IMR-90 (cell line): ENCODE results near the gene OR4D9. TPM values are rescaled to one million over a fixed set of nuclear protein-coding genes. Genes with fewer than 3 reads are reported as not detected.

Experiments used
- ATAC-seq: fragments of 200-7000 bp; cut with Tn5 transposase; 2 replicates; pipeline ENCODE4 v1.9.1; 2020; ENCODE audit warnings: low read depth, mild to moderate bottlenecking, moderate library complexity
- BruUV-seq: library from RNA; stranded (reverse); fragments of 400-500 nt; replicated peaks from 2 replicates; lab custom pipeline; 2021; lab: Mats Ljungman, UMichigan
- CTCF ChIA-PET: fragments of 300-600 bp; formaldehyde crosslinking; extraction: SDS; loops from one replicate; lab custom pipeline; 2021; ENCODE audit warnings: antibody characterized with exemption; lab: Yijun Ruan, JAX
- POLR2A ChIA-PET: fragments of 300-600 bp; sonication (Branson Sonifier 250); formaldehyde crosslinking; loops from one replicate; lab custom pipeline; 2022; ENCODE audit warnings: antibody characterized with exemption; ENCODE audit not compliant: unreplicated experiment; lab: Charles Lee
- DNase-seq: peaks from one replicate; pipeline ENCODE4 v3.0.0; 2013
- H2AFZ ChIP-seq: replicated peaks from 2 replicates; pipeline ENCODE3; 2013; ENCODE audit warnings: low read length, mild to moderate bottlenecking; ENCODE audit not compliant: poor library complexity
- H2AK5ac ChIP-seq: 2 replicates; pipeline ENCODE4 v1.6.1; 2013; ENCODE audit warnings: low read depth, low read length, inconsistent platforms
- H2AK9ac ChIP-seq: replicated peaks from 2 replicates; pipeline ENCODE3; 2013; ENCODE audit warnings: mild to moderate bottlenecking, low read depth, low read length, moderate library complexity; ENCODE audit not compliant: poor library complexity
- H2BK120ac ChIP-seq: 2 replicates; pipeline ENCODE4 v1.6.1; 2013; ENCODE audit warnings: low read depth, low read length, inconsistent platforms
- H2BK15ac ChIP-seq: 3 replicates; pipeline ENCODE4 v1.6.1; 2013; ENCODE audit warnings: low read depth, low read length, inconsistent platforms
- H2BK20ac ChIP-seq: 2 replicates; pipeline ENCODE4 v1.6.1; 2013; ENCODE audit warnings: low read depth, mild to moderate bottlenecking, inconsistent platforms, low read length, moderate library complexity
- H2BK5ac ChIP-seq: 2 replicates; pipeline ENCODE4 v1.6.1; 2013; ENCODE audit warnings: mild to moderate bottlenecking, low read depth, low read length, inconsistent platforms; ENCODE audit not compliant: poor library complexity, severe bottlenecking
- H3K14ac ChIP-seq: replicated peaks from 2 replicates; pipeline ENCODE4 v1.6.1; 2013; ENCODE audit warnings: low read depth, low read length, inconsistent platforms
- H3K18ac ChIP-seq: 2 replicates; pipeline ENCODE4 v1.6.1; 2013; ENCODE audit warnings: low read depth, low read length, control low read depth
- H3K23ac ChIP-seq: 2 replicates; pipeline ENCODE4 v1.6.1; 2013; ENCODE audit warnings: low read depth, low read length, inconsistent platforms
- H3K27ac ChIP-seq: 2 replicates; pipeline ENCODE4 v1.5.1; 2013; ENCODE audit warnings: mild to moderate bottlenecking, control low read depth, low read length; ENCODE audit not compliant: insufficient read depth
- H3K27me3 ChIP-seq: 2 replicates; pipeline ENCODE4 v1.6.1; 2013; ENCODE audit warnings: low read length; ENCODE audit not compliant: control insufficient read depth, insufficient read depth
- H3K36me3 ChIP-seq: 2 replicates; pipeline ENCODE4 v1.6.1; 2013; ENCODE audit warnings: low read length, mixed read lengths; ENCODE audit not compliant: control insufficient read depth, insufficient read depth
- H3K4ac ChIP-seq: 2 replicates; pipeline ENCODE4 v1.6.1; 2013; ENCODE audit warnings: low read depth, low read length, inconsistent platforms
- H3K4me1 ChIP-seq: 2 replicates; pipeline ENCODE4 v1.6.1; 2013; ENCODE audit warnings: low read length, mixed read lengths; ENCODE audit not compliant: control insufficient read depth, insufficient read depth
- H3K4me2 ChIP-seq: 2 replicates; pipeline ENCODE4 v1.6.1; 2013; ENCODE audit warnings: low read depth, mild to moderate bottlenecking, control low read depth, low read length, moderate library complexity
- H3K4me3 ChIP-seq: 2 replicates; pipeline ENCODE4 v1.5.1; 2013; ENCODE audit warnings: low read depth, mild to moderate bottlenecking, control low read depth, low read length, moderate library complexity; ENCODE audit not compliant: insufficient read depth
- H3K56ac ChIP-seq: 2 replicates; pipeline ENCODE4 v1.6.1; 2013; ENCODE audit warnings: low read length, inconsistent platforms; ENCODE audit not compliant: insufficient read depth; ENCODE audit errors: extremely low read depth
- H3K79me1 ChIP-seq, 2 experiments: 2 replicates each; pipeline ENCODE4 v1.6.1; 2013; ENCODE audit warnings: low read length in 2 of 2, inconsistent platforms in 1 of 2, low read depth in 1 of 2
- H3K9ac ChIP-seq: 2 replicates; pipeline ENCODE4 v1.6.1; 2013; ENCODE audit warnings: low read depth, low read length, control low read depth
- H3K9me1 ChIP-seq: 2 replicates; pipeline ENCODE4 v1.6.1; 2013; ENCODE audit warnings: low read length, inconsistent platforms; ENCODE audit not compliant: insufficient read depth
- H3K9me3 ChIP-seq: 2 replicates; pipeline ENCODE4 v1.6.1; 2013; ENCODE audit warnings: low read length; ENCODE audit not compliant: control insufficient read depth, insufficient read depth
- H4K20me1 ChIP-seq: 2 replicates; pipeline ENCODE4 v1.6.1; 2013; ENCODE audit warnings: low read length, inconsistent platforms; ENCODE audit not compliant: insufficient read depth
- H4K5ac ChIP-seq: 2 replicates; pipeline ENCODE4 v1.6.1; 2013; ENCODE audit warnings: mild to moderate bottlenecking, low read depth, low read length, control low read depth
- H4K8ac ChIP-seq, 2 experiments: 2 replicates each; pipeline ENCODE4 v1.6.1; 2013; ENCODE audit warnings: low read depth in 2 of 2, low read length in 2 of 2, control low read depth in 1 of 2, inconsistent platforms in 1 of 2
- H4K91ac ChIP-seq: 2 replicates; pipeline ENCODE4 v1.6.1; 2013; ENCODE audit warnings: low read depth, low read length, inconsistent platforms; ENCODE audit not compliant: insufficient read depth
- CEBPB ChIP-seq: IDR thresholded peaks from 2 replicates; pipeline ENCODE4 v1.6.1; 2012; ENCODE audit warnings: low read depth, low read length, improper control_type of control experiment
- FOS ChIP-seq: fragments of 150-350 bp; IDR thresholded peaks from 2 replicates; pipeline ENCODE4 v1.6.1; 2016; ENCODE audit warnings: low read depth, low read length
- MAZ ChIP-seq: IDR thresholded peaks from 2 replicates; pipeline ENCODE4 v1.6.1; 2012; ENCODE audit warnings: low read depth, mild to moderate bottlenecking, low read length, improper control_type of control experiment, moderate library complexity, borderline replicate concordance
- MXI1 ChIP-seq: IDR thresholded peaks from 2 replicates; pipeline ENCODE4 v1.6.1; 2012; ENCODE audit warnings: low read depth, mild to moderate bottlenecking, low read length, moderate library complexity, borderline replicate concordance
- POLR2A ChIP-seq: IDR thresholded peaks from 2 replicates; pipeline ENCODE4 v1.6.1; 2012; ENCODE audit warnings: mild to moderate bottlenecking, low read depth, low read length
- RAD21 ChIP-seq: IDR thresholded peaks from 2 replicates; pipeline ENCODE4 v1.6.1; 2012; ENCODE audit warnings: low read length, improper control_type of control experiment
- RCOR1 ChIP-seq: IDR thresholded peaks from 2 replicates; pipeline ENCODE4 v1.6.1; 2012; ENCODE audit warnings: mild to moderate bottlenecking, low read length, improper control_type of control experiment; ENCODE audit not compliant: insufficient replicate concordance
- RFX5 ChIP-seq: IDR thresholded peaks from 2 replicates; pipeline ENCODE4 v1.8.0; 2012; ENCODE audit warnings: low read depth, mild to moderate bottlenecking, low read length, moderate library complexity
- SMC3 ChIP-seq: fragments of 150-350 bp; IDR thresholded peaks from 2 replicates; pipeline ENCODE4 v1.6.1; 2016; ENCODE audit warnings: low read depth, mild to moderate bottlenecking, antibody characterized with exemption, low read length, moderate library complexity
- WGBS, 2 experiments: methylation state at CpG; one replicate each; pipeline versions ENCODE4 v1.1.5 to v1.1.7; 2013; ENCODE audit warnings: missing lambda C conversion rate in 2 of 2; ENCODE audit not compliant: insufficient read length in 1 of 2; ENCODE audit errors: extremely low coverage in 2 of 2; 5-methylcytosine and 5-hydroxymethylcytosine counted together
- dilution Hi-C: fragments of 300-500 bp; cut with HindIII; formaldehyde crosslinking; loops from one replicate; pipeline ENCODE4 v1.14.3; 2018; ENCODE audit warnings: low sequenced_read_pairs; ENCODE audit not compliant: unreplicated experiment
- in situ Hi-C: fragments of 300-500 bp; cut with MboI; formaldehyde crosslinking; loops from 3 replicates; pipeline ENCODE4 v1.14.3; 2019; ENCODE audit warnings: low sequenced_read_pairs, inconsistent platforms, mixed read lengths
- intact Hi-C: fragments of 100-400 bp; cut with micrococcal nuclease; formaldehyde crosslinking; loops from 2 replicates; pipeline ENCODE4 v1.10.0; 2022
- polyA plus RNA-seq, 3 experiments: library from polyadenylated mRNA; depleted of rRNA; stranded (reverse); fragments of >200 nt; gene quantifications; 2 replicates each; pipeline ENCODE4 v1.2.3, GENCODE V29; 2012; ENCODE audit warnings: low replicate concordance in 1 of 3
- total RNA-seq: library from RNA; depleted of rRNA; stranded (reverse); fragments of >200 nt; gene quantifications from 2 replicates; pipeline ENCODE4 v1.2.3, GENCODE V29; 2012
- TF ChIP-seq, protein P1 (sequence below): fragments of 150-350 bp; IDR thresholded peaks from 2 replicates; pipeline ENCODE4 v1.6.1; 2017; ENCODE audit warnings: mild to moderate bottlenecking, antibody characterized with exemption, low read length, low read depth
- TF ChIP-seq, protein P2 (sequence below): conservative IDR thresholded peaks from 2 replicates; pipeline ENCODE4 v1.5.1; 2012; ENCODE audit warnings: mild to moderate bottlenecking, low read depth, low read length, improper control_type of control experiment

The OR4D9 gene
- total and polyA plus RNA-seq, 2 of the 4 experiments (the other 2 are of a cell fraction): not detected

DNA sequence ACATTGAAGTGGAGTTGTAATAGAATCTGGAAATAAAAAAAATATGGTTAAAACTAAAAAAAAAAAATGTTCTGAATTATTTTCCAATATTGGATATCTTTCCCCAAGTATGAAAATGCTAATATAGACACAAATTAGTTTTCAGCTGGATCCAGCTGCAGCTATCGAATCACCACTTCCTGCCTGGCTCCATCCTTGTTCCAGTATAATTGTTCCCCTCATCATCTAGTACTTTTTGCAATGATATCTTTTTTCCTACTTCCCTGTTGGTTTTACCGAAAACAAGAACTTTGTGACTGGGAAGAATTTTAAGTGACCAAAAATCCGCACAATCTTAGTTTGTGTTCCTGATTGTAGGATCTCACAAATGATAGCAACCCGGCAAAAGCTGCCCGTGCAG is 9.4 kb downstream of the OR4D9 start:
- intact Hi-C loops: no loop called here
- 89% methylated on average over 3 of the region's 5 CpGs; no CpG with 5 or more reads in 1 of the 2 experiments for WGBS, 2 experiments
- Histone ChIP-seq H2BK120ac (no peak overlapping the region), H3K27me3 (no peaks in the 10 kb centered on the region), H3K4me2 (no peak overlapping the region), H2AK9ac (no peak overlapping the region), H2AK5ac (no peak overlapping the region), H3K9me3 (no peaks in the 10 kb centered on the region), H4K5ac (no peak overlapping the region), H3K4me1 (no peaks in the 10 kb centered on the region), H3K18ac (no peak overlapping the region), H3K9ac (no peak overlapping the region), H3K14ac (no peak overlapping the region), H4K8ac (no peak overlapping the region), H3K4me3 (no peak overlapping the region), H3K9me1 (no peaks in the 10 kb centered on the region), H3K56ac (no peak overlapping the region), H2BK5ac (no peak overlapping the region), H3K27ac (no peak overlapping the region), H3K36me3 (no peaks in the 10 kb centered on the region), H2AFZ (no peak overlapping the region), H3K4ac (no peak overlapping the region), H4K20me1 (no peaks in the 10 kb centered on the region), H3K23ac (no peak overlapping the region), H3K79me1 (no peaks in the 10 kb centered on the region), H2BK15ac (no peak overlapping the region), H4K91ac (no peak overlapping the region), H2BK20ac (no peak overlapping the region)
- dilution Hi-C loops: no loop called here
- in situ Hi-C loops: no loop called here
- ATAC-seq (no peak), DNase-seq (no peak)
- TF ChIP-seq RCOR1: no peak
- TF ChIP-seq MXI1: no peak
- TF ChIP-seq RFX5: no peak
- TF ChIP-seq SMC3: no peak
- TF ChIP-seq, protein P1, sequence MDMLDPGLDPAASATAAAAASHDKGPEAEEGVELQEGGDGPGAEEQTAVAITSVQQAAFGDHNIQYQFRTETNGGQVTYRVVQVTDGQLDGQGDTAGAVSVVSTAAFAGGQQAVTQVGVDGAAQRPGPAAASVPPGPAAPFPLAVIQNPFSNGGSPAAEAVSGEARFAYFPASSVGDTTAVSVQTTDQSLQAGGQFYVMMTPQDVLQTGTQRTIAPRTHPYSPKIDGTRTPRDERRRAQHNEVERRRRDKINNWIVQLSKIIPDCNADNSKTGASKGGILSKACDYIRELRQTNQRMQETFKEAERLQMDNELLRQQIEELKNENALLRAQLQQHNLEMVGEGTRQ: no peak
- TF ChIP-seq POLR2A: no peak
- no peak for TF ChIP-seq RAD21
- TF ChIP-seq, protein P2, sequence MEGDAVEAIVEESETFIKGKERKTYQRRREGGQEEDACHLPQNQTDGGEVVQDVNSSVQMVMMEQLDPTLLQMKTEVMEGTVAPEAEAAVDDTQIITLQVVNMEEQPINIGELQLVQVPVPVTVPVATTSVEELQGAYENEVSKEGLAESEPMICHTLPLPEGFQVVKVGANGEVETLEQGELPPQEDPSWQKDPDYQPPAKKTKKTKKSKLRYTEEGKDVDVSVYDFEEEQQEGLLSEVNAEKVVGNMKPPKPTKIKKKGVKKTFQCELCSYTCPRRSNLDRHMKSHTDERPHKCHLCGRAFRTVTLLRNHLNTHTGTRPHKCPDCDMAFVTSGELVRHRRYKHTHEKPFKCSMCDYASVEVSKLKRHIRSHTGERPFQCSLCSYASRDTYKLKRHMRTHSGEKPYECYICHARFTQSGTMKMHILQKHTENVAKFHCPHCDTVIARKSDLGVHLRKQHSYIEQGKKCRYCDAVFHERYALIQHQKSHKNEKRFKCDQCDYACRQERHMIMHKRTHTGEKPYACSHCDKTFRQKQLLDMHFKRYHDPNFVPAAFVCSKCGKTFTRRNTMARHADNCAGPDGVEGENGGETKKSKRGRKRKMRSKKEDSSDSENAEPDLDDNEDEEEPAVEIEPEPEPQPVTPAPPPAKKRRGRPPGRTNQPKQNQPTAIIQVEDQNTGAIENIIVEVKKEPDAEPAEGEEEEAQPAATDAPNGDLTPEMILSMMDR: no peak
- TF ChIP-seq CEBPB: no peak
- no peak for TF ChIP-seq MAZ
- TF ChIP-seq FOS: no peak
- CTCF ChIA-PET: interaction anchor here (0.6 kb wide), 1 partner anchor 50 kb away, joined by 4 read pairs; no protein-coding TSS in a partner anchor
- no TSS peak for BruUV-seq
- POLR2A ChIA-PET: no interaction called here
